ENCODE measurements around the gene LDB2. TPM values are rescaled to one million over a fixed set of nuclear protein-coding genes. Genes with fewer than 3 reads are reported as not detected.

LDB2 gene
- total and polyA plus RNA-seq, 2 donors (not counting 3 experiments of a cell fraction or from before 2014, with no cell fraction given): 127 to 223 TPM

DNA sequence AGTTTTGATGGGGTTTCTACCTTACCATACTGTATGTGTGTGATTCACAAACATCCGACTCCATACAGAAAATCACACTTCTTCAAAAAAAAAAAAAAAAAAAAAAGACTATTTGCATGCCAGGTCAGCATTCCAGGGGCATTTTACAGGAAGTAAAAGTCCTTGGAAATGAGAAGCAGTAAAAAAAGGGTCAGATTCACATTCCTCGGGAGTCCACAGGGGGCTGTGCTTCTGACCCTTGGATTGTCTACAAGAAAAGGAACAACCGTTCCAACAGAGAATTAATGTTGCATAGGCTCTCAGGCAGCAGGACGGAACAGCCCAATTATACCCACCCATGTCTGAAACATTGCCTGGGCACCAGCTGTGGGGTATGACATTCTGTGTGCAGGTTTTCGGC, 290.3 kb downstream of the LDB2 start:
- no peak overlapping the region for H3K27ac ChIP-seq (ENCODE audit: insufficient read depth, low read depth, low read length)
- no peak overlapping the region for H2AFZ ChIP-seq (ENCODE audit: low read depth, low read length)
- H3K27me3 ChIP-seq (ENCODE audit: control insufficient read depth in 2 of 2, insufficient read depth in 2 of 2, low read length in 2 of 2): no peaks in the 10 kb centered on the region
- peaks cover 4% of the 10 kb centered on the region for H3K4me1 ChIP-seq (ENCODE audit: control insufficient read depth, extremely low read depth, insufficient read depth, low read length)
- TF ChIP-seq, protein P1, sequence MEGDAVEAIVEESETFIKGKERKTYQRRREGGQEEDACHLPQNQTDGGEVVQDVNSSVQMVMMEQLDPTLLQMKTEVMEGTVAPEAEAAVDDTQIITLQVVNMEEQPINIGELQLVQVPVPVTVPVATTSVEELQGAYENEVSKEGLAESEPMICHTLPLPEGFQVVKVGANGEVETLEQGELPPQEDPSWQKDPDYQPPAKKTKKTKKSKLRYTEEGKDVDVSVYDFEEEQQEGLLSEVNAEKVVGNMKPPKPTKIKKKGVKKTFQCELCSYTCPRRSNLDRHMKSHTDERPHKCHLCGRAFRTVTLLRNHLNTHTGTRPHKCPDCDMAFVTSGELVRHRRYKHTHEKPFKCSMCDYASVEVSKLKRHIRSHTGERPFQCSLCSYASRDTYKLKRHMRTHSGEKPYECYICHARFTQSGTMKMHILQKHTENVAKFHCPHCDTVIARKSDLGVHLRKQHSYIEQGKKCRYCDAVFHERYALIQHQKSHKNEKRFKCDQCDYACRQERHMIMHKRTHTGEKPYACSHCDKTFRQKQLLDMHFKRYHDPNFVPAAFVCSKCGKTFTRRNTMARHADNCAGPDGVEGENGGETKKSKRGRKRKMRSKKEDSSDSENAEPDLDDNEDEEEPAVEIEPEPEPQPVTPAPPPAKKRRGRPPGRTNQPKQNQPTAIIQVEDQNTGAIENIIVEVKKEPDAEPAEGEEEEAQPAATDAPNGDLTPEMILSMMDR (IDR thresholded peaks at IDR 0.05; ENCODE audit: extremely low read depth in 1 of 2, insufficient read depth in 1 of 2, low read depth in 1 of 2, low read length in 2 of 2): no peak
- TF ChIP-seq POLR2AphosphoS5 (IDR thresholded peaks at IDR 0.05; ENCODE audit: insufficient read depth, low read depth, low read length) (no peak), JUN (IDR thresholded peaks at IDR 0.05; ENCODE audit: borderline replicate concordance, insufficient read depth, insufficient read length, low read depth) (no peak), EZH2 (IDR thresholded peaks at IDR 0.05; ENCODE audit: borderline replicate concordance, low read depth, low read length, severe bottlenecking) (no peak), POLR2A (IDR thresholded peaks at IDR 0.05; ENCODE audit: low read depth, low read length) (no peak), GATA2 (IDR thresholded peaks at IDR 0.05; ENCODE audit: insufficient read depth, insufficient read length, low read depth, low read length) (no peak), MYC (IDR thresholded peaks at IDR 0.05; ENCODE audit: low read depth, low read length) (no peak)
- TF ChIP-seq, protein P2, sequence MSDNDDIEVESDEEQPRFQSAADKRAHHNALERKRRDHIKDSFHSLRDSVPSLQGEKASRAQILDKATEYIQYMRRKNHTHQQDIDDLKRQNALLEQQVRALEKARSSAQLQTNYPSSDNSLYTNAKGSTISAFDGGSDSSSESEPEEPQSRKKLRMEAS (IDR thresholded peaks at IDR 0.05; ENCODE audit: insufficient read depth, insufficient read length): no peak
- H3K36me3 ChIP-seq (ENCODE audit: control insufficient read depth in 2 of 2, extremely low read depth in 1 of 2, insufficient read depth in 2 of 2, low read length in 2 of 2): peaks cover 0 to 3% of the 10 kb centered on the region in 2 experiments
- no peaks in the 10 kb centered on the region for H3K79me2 ChIP-seq (ENCODE audit: control insufficient read depth, insufficient read depth, low read length)
- H3K4me3 ChIP-seq (replicated peaks in 1 of 3; ENCODE audit: insufficient read depth in 1 of 3, low read depth in 1 of 3, low read length in 3 of 3): no peak overlapping the region
- intact Hi-C loops (cut with micrococcal nuclease) (no loop called here), dilution Hi-C loops (cut with MboI; ENCODE audit: extremely low pct_ligation_motif_present, low sequenced_read_pairs) (no loop called here)
- ChIA-PET POLR2A (no interaction called here), CTCF (no interaction called here)
- DNase-seq (ENCODE audit: low read depth, low spot score) (peak; percentile 34), FAIRE-seq (no peak)
- no peaks in the 10 kb centered on the region for H4K20me1 ChIP-seq (replicated peaks; ENCODE audit: control insufficient read depth, extremely low read depth, insufficient read depth, low read length)
- no TSS peak for BruUV-seq (replicated peaks)
- no peak overlapping the region for H3K4me2 ChIP-seq (ENCODE audit: insufficient read depth, low read length)
- H3K9me1 ChIP-seq (replicated peaks; ENCODE audit: control insufficient read depth, extremely low read depth, insufficient read depth, low read length): no peaks in the 10 kb centered on the region
- no peak overlapping the region for H3K9ac ChIP-seq (replicated peaks; ENCODE audit: extremely low read depth, insufficient read depth, low read length)
- H3K9me3 ChIP-seq (replicated peaks; ENCODE audit: control insufficient read depth, insufficient read depth, low read length): no peaks in the 10 kb centered on the region
